SK-N-SH treated with all-trans-retinoic acid at 6 μM for 48 hours (cell line): ENCODE results near the gene DOCK9.

ENCODE experiments used
- ATAC-seq: fragments of 200-7000 bp; cut with Tn5 transposase; 3 replicates; pipeline ENCODE4 v1.9.1; 2020; ENCODE audit warnings: mild to moderate bottlenecking, moderate library complexity
- ARNTL ChIP-seq: fragments of 450-650 bp; formaldehyde crosslinking; IDR thresholded peaks from 2 replicates; pipeline ENCODE4 v1.5.0; 2020; ENCODE audit warnings: low read depth, mild to moderate bottlenecking, moderate library complexity, borderline replicate concordance
- BACH2 ChIP-seq: fragments of 250-450 bp; sonication (Bioruptor Pico); IDR thresholded peaks from 2 replicates; pipeline ENCODE4 v1.9.0; 2021; ENCODE audit warnings: mild to moderate bottlenecking, borderline replicate concordance
- CSDC2 ChIP-seq: fragments of 250-450 bp; sonication (Bioruptor Pico); IDR thresholded peaks from 2 replicates; pipeline ENCODE4 v1.5.0; 2020; ENCODE audit warnings: mild to moderate bottlenecking, moderate library complexity
- ESRRG ChIP-seq: fragments of 250-450 bp; sonication (Bioruptor Pico); IDR thresholded peaks from 2 replicates; pipeline ENCODE4 v1.6.1; 2021; ENCODE audit warnings: mild to moderate bottlenecking
- GLIS3 ChIP-seq: fragments of 250-450 bp; sonication (Bioruptor Pico); IDR thresholded peaks from 2 replicates; pipeline ENCODE4 v1.5.0; 2020; ENCODE audit warnings: mild to moderate bottlenecking, moderate library complexity
- ISL1 ChIP-seq: fragments of 250-450 bp; sonication (Bioruptor Pico); IDR thresholded peaks from 2 replicates; pipeline ENCODE4 v2.1.2; 2022; ENCODE audit warnings: mild to moderate bottlenecking, moderate library complexity
- OSR1 ChIP-seq: fragments of 250-450 bp; sonication (Bioruptor Pico); IDR thresholded peaks from 2 replicates; pipeline ENCODE4 v1.8.0; 2022; ENCODE audit warnings: moderate library complexity, mild to moderate bottlenecking, inconsistent platforms
- PATZ1 ChIP-seq: fragments of 250-450 bp; sonication (Bioruptor Pico); IDR thresholded peaks from 2 replicates; pipeline ENCODE4 v1.8.0; 2020; ENCODE audit warnings: mild to moderate bottlenecking, moderate library complexity, borderline replicate concordance
- POU6F1 ChIP-seq: fragments of 250-450 bp; sonication (Bioruptor Pico); IDR thresholded peaks from 2 replicates; pipeline ENCODE4 v1.8.0; 2021; ENCODE audit warnings: low read depth, mild to moderate bottlenecking, moderate library complexity, borderline replicate concordance
- PPARA ChIP-seq: fragments of 250-450 bp; sonication (Bioruptor Pico); IDR thresholded peaks from 2 replicates; pipeline ENCODE4 v1.5.0; 2020; ENCODE audit warnings: mild to moderate bottlenecking, borderline replicate concordance
- RARB ChIP-seq: fragments of 250-450 bp; sonication (Bioruptor Pico); IDR thresholded peaks from 2 replicates; pipeline ENCODE4 v1.8.0; 2021; ENCODE audit warnings: mild to moderate bottlenecking, moderate library complexity
- SNAI2 ChIP-seq: fragments of 250-450 bp; sonication (Bioruptor Pico); IDR thresholded peaks from 2 replicates; pipeline ENCODE4 v1.5.0; 2020; ENCODE audit warnings: mild to moderate bottlenecking, moderate library complexity
- TCF4 ChIP-seq: fragments of 250-450 bp; sonication (Bioruptor Pico); IDR thresholded peaks from 2 replicates; pipeline ENCODE4 v1.8.0; 2021; ENCODE audit warnings: mild to moderate bottlenecking, moderate library complexity, borderline replicate concordance
- TOX ChIP-seq: fragments of 250-450 bp; sonication (Bioruptor Pico); IDR thresholded peaks from 2 replicates; pipeline ENCODE4 v1.8.0; 2021; ENCODE audit warnings: mild to moderate bottlenecking, moderate library complexity, borderline replicate concordance
- ZC3H10 ChIP-seq: fragments of 250-450 bp; sonication (Bioruptor Pico); IDR thresholded peaks from 2 replicates; pipeline ENCODE4 v1.5.1; 2021; ENCODE audit warnings: mild to moderate bottlenecking, moderate library complexity
- ZFP3 ChIP-seq: fragments of 250-450 bp; sonication (Bioruptor Pico); IDR thresholded peaks from 2 replicates; pipeline ENCODE4 v1.5.0; 2020; ENCODE audit warnings: mild to moderate bottlenecking, moderate library complexity
- ZFP30 ChIP-seq: fragments of 450-650 bp; formaldehyde crosslinking; IDR thresholded peaks from 2 replicates; pipeline ENCODE4 v1.5.0; 2022; ENCODE audit warnings: mild to moderate bottlenecking, moderate library complexity
- ZNF70 ChIP-seq: fragments of 450-650 bp; formaldehyde crosslinking; IDR thresholded peaks from 2 replicates; pipeline ENCODE4 v1.5.0; 2020; ENCODE audit warnings: mild to moderate bottlenecking, moderate library complexity
- ZNF8 ChIP-seq: fragments of 450-650 bp; formaldehyde crosslinking; IDR thresholded peaks from 2 replicates; pipeline ENCODE4 v1.5.0; 2020; ENCODE audit warnings: mild to moderate bottlenecking, moderate library complexity
- TF ChIP-seq, protein P1 (sequence below): fragments of 250-450 bp; sonication (Bioruptor Pico); IDR thresholded peaks from 2 replicates; pipeline ENCODE4 v1.5.1; 2020; ENCODE audit warnings: low read depth, mild to moderate bottlenecking, moderate library complexity
- TF ChIP-seq, protein P2 (sequence below): fragments of 250-450 bp; sonication (Bioruptor Pico); IDR thresholded peaks from 2 replicates; pipeline ENCODE4 v1.5.0; 2020; ENCODE audit warnings: mild to moderate bottlenecking, moderate library complexity

DOCK9 gene

GRCh38 chr13:98839856-98840769 lies 137.8 kb downstream of the DOCK9 start:
- ATAC-seq = peak; percentile 98
- no peak for TF ChIP-seq PATZ1 (CRISPR knock-in tag)
- TF ChIP-seq, protein P1, sequence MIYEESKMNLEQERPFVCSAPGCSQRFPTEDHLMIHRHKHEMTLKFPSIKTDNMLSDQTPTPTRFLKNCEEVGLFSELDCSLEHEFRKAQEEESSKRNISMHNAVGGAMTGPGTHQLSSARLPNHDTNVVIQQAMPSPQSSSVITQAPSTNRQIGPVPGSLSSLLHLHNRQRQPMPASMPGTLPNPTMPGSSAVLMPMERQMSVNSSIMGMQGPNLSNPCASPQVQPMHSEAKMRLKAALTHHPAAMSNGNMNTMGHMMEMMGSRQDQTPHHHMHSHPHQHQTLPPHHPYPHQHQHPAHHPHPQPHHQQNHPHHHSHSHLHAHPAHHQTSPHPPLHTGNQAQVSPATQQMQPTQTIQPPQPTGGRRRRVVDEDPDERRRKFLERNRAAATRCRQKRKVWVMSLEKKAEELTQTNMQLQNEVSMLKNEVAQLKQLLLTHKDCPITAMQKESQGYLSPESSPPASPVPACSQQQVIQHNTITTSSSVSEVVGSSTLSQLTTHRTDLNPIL (CRISPR knock-in tag) = no peak
- TF ChIP-seq OSR1 = no peak
- no peak for TF ChIP-seq ZC3H10 (CRISPR knock-in tag)
- no peak for TF ChIP-seq ZFP30 (CRISPR knock-in tag)
- TF ChIP-seq ZNF8 (CRISPR knock-in tag) = no peak
- no peak for TF ChIP-seq PPARA (CRISPR knock-in tag)
- TF ChIP-seq TCF4 (CRISPR knock-in tag) = no peak
- TF ChIP-seq, protein P2, sequence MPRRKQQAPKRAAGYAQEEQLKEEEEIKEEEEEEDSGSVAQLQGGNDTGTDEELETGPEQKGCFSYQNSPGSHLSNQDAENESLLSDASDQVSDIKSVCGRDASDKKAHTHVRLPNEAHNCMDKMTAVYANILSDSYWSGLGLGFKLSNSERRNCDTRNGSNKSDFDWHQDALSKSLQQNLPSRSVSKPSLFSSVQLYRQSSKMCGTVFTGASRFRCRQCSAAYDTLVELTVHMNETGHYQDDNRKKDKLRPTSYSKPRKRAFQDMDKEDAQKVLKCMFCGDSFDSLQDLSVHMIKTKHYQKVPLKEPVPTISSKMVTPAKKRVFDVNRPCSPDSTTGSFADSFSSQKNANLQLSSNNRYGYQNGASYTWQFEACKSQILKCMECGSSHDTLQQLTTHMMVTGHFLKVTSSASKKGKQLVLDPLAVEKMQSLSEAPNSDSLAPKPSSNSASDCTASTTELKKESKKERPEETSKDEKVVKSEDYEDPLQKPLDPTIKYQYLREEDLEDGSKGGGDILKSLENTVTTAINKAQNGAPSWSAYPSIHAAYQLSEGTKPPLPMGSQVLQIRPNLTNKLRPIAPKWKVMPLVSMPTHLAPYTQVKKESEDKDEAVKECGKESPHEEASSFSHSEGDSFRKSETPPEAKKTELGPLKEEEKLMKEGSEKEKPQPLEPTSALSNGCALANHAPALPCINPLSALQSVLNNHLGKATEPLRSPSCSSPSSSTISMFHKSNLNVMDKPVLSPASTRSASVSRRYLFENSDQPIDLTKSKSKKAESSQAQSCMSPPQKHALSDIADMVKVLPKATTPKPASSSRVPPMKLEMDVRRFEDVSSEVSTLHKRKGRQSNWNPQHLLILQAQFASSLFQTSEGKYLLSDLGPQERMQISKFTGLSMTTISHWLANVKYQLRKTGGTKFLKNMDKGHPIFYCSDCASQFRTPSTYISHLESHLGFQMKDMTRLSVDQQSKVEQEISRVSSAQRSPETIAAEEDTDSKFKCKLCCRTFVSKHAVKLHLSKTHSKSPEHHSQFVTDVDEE (CRISPR knock-in tag) = no peak
- TF ChIP-seq RARB (CRISPR knock-in tag) = no peak
- no peak for TF ChIP-seq ESRRG (CRISPR knock-in tag)
- no peak for TF ChIP-seq POU6F1 (CRISPR knock-in tag)
- TF ChIP-seq CSDC2 (CRISPR knock-in tag) = no peak
- TF ChIP-seq TOX = no peak
- TF ChIP-seq ISL1 = no peak
- no peak for TF ChIP-seq BACH2
- no peak for TF ChIP-seq ZFP3
- no peak for TF ChIP-seq ZNF70 (CRISPR knock-in tag)
- TF ChIP-seq, all 23 proteins: peak for 0

GRCh38 chr13:98838776-98839175 lies 139.1 kb downstream of the DOCK9 start:
- peak; percentile 9; the same call in 1 of the 3 replicates for ATAC-seq
- TF ChIP-seq ARNTL (no peak), PPARA (CRISPR knock-in tag) (no peak), ESRRG (CRISPR knock-in tag) (no peak), OSR1 (no peak), BACH2 (no peak), GLIS3 (CRISPR knock-in tag) (no peak), ZFP3 (no peak), CSDC2 (CRISPR knock-in tag) (no peak), POU6F1 (CRISPR knock-in tag) (no peak), SNAI2 (no peak), TOX (no peak), PATZ1 (CRISPR knock-in tag) (no peak)
- TF ChIP-seq, protein P1 (CRISPR knock-in tag) = no peak
- TF ChIP-seq, protein P2 (CRISPR knock-in tag) = no peak
